Thoracic aorta (tissue), 2 donors: ENCODE measurements around the gene KCNJ13. TPM values are rescaled to one million over a fixed set of nuclear protein-coding genes. Genes with fewer than 3 reads are reported as not detected.
"Not testable (repeated sequence)": the region's sequence is repeated elsewhere in the genome, so short reads cannot be mapped to it uniquely, and the experiment has no call there.

Source experiments
- ATAC-seq: fragments of 150-250 bp; one replicate; pipeline ENCODE4 v1.8.0; 2017; ENCODE audit warnings: low read depth; ENCODE audit not compliant: insufficient number of reproducible peaks, low FRiP score
- DNase-seq: peaks from one replicate; pipeline ENCODE4 v3.0.0-alpha.2; 2020; ENCODE audit warnings: low spot score
- H3K27ac ChIP-seq, 2 donors: fragments of 200-600 bp; sonication (generic); 1 replicate in 1 of 2; 2 replicates in 1 of 2; pipeline ENCODE4 v1.5.1; 2016; ENCODE audit warnings: mild to moderate bottlenecking in 2 of 2, moderate library complexity in 2 of 2
- H3K27me3 ChIP-seq: fragments of 200-600 bp; sonication (generic); replicated peaks from 2 replicates; pipeline ENCODE4 v1.6.0; 2016; ENCODE audit warnings: mild to moderate bottlenecking; ENCODE audit not compliant: insufficient read depth
- H3K36me3 ChIP-seq: fragments of 200-600 bp; sonication (generic); one replicate; pipeline ENCODE4 v1.5.1; 2016
- H3K4me1 ChIP-seq, 2 donors: fragments of 200-600 bp; sonication (generic); 1 replicate in 1 of 2; 2 replicates in 1 of 2; pipeline versions ENCODE4 v1.5.1 to v1.6.0; 2016; ENCODE audit warnings: low read depth in 2 of 2, mild to moderate bottlenecking in 1 of 2; ENCODE audit not compliant: control insufficient read depth in 1 of 2
- H3K4me3 ChIP-seq: fragments of 200-600 bp; sonication (generic); 2 replicates; pipeline ENCODE4 v1.5.1; 2016; ENCODE audit warnings: mild to moderate bottlenecking
- H3K9me3 ChIP-seq: fragments of 200-600 bp; sonication (generic); 2 replicates; pipeline ENCODE4 v1.5.1; 2016
- total RNA-seq, 2 donors: library from RNA; depleted of rRNA; stranded (reverse); fragments of >200 nt; gene quantifications; one replicate each; pipeline versions ENCODE4 v1.1.0 to v1.2.3, GENCODE V29; 2016
- TF ChIP-seq, protein P1 (sequence below): fragments of 200-600 bp; sonication (generic); IDR thresholded peaks from one replicate; pipeline ENCODE4 v1.5.1; 2019; ENCODE audit warnings: antibody characterized with exemption

Gene KCNJ13
- total RNA-seq, 2 donors from 2014 or later = not detected

DNA sequence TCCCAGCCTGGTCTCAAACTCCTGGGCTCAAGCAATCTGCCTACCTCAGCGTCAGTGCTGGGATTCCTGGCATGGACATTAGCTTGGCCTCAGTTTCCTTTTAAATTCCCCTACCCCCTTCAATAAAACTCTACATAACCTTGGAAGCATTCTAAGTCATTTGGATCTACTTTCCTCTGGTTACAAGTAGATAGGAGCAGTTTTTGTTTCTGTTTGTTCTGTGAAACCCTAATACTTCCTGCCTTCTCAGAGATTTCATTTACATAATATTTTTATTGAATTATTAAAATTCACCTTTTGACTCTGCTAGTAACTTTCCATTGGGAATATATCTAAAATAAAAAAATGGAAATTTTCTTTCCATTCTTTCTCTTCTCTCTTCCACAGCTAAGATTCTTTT is 53.3 kb downstream of the KCNJ13 start:
- no peak for ATAC-seq
- TF ChIP-seq, protein P1, sequence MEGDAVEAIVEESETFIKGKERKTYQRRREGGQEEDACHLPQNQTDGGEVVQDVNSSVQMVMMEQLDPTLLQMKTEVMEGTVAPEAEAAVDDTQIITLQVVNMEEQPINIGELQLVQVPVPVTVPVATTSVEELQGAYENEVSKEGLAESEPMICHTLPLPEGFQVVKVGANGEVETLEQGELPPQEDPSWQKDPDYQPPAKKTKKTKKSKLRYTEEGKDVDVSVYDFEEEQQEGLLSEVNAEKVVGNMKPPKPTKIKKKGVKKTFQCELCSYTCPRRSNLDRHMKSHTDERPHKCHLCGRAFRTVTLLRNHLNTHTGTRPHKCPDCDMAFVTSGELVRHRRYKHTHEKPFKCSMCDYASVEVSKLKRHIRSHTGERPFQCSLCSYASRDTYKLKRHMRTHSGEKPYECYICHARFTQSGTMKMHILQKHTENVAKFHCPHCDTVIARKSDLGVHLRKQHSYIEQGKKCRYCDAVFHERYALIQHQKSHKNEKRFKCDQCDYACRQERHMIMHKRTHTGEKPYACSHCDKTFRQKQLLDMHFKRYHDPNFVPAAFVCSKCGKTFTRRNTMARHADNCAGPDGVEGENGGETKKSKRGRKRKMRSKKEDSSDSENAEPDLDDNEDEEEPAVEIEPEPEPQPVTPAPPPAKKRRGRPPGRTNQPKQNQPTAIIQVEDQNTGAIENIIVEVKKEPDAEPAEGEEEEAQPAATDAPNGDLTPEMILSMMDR = no peak
- Histone ChIP-seq H3K36me3 (peaks cover 5% of the 10 kb centered on the region), H3K27ac (no peak overlapping the region), H3K9me3 (no peaks in the 10 kb centered on the region), H3K27me3 (no peaks in the 10 kb centered on the region), H3K4me3 (no peak overlapping the region), H3K4me1 (peaks cover 0 to 11% of the 10 kb centered on the region in 2 donors)
- DNase-seq = no peak

DNA sequence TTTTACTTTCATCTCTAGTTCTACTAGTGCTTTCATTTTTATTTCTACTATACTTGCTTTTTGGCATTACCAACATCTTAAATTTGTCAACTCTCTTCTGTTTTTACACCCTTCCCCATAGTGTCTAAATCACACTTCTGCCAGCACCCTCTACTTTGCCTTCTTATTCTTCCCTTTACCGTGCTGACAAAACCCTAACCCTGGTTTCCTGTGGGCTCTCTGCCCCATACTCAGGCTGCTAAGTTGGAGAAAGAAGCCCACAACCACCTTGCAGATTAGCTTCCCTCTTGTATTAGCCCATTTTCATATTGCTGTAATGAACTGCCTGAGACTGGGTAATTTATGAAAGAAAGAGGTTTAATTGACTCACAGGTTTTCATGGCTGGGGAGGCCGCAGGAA is 54.5 kb downstream of the KCNJ13 start:
- TF ChIP-seq, protein P1 = no peak
- Histone ChIP-seq H3K36me3 (peaks cover 5% of the 10 kb centered on the region), H3K27ac (no peak overlapping the region), H3K9me3 (no peaks in the 10 kb centered on the region), H3K27me3 (no peaks in the 10 kb centered on the region), H3K4me1 (peaks cover 0 to 11% of the 10 kb centered on the region in 2 donors), H3K4me3 (no peak overlapping the region)
- no peak for ATAC-seq
- no peak for DNase-seq

DNA sequence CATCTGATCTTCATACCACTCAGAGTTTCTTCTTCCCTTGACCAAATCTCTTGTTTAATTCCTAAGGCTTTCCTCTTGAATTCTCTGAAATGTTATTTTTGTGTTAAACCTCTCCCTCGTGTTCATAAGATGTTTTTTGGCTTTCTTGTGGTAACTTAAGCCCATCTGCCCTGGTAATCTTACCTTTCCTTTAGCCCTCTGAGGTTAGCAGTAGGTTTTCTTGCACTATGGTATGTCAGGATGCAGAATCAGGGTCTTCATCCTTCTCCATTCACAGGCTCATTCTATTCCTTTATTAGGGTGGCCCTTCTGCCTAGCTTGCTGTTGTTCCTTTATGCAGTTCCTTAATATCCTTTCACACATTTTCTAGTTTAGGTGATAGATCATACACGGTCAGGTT is 55.1 kb downstream of the KCNJ13 start:
- H3K27ac ChIP-seq = no peak overlapping the region
- peaks cover 0 to 11% of the 10 kb centered on the region in 2 donors for H3K4me1 ChIP-seq
- TF ChIP-seq, protein P1 = no peak
- DNase-seq = no peak
- H3K27me3 ChIP-seq = no peaks in the 10 kb centered on the region
- ATAC-seq = no peak
- no peak overlapping the region for H3K4me3 ChIP-seq
- H3K9me3 ChIP-seq = no peaks in the 10 kb centered on the region
- H3K36me3 ChIP-seq = peaks cover 5% of the 10 kb centered on the region

DNA sequence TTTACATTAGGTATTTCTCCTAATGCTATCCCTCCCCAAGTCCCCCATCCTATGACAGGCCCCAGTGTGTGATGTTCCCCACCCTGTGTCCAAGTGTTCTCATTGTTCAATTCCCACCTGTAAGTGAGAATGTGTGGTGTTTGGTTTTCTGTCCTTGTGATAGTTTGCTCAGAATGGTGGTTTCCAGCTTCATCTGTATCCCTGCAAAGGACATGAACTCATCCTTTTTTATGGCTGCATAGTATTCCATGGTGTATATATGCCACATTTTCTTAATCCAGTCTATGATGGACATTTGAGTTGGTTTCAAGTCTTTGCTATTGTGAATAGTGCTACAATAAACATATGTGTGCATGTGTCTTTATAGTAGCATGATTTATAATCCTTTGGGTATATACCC is 56.3 kb downstream of the KCNJ13 start:
- not testable (repeated sequence) for DNase-seq, H3K4me3 ChIP-seq, H3K27me3 ChIP-seq, H3K9me3 ChIP-seq, H3K27ac ChIP-seq, H3K36me3 ChIP-seq, ATAC-seq
- H3K4me1 ChIP-seq = peaks cover 0 to 11% of the 10 kb centered on the region in 2 donors

Other genes starting within 250 kb of the KCNJ13 start
- gene CHRNG, start 236.9 kb downstream of the KCNJ13 start, total RNA-seq = not detected
- 1 to 10 TPM; 1.8 to 3.1 TPM for gene TIGD1, start 226.0 kb downstream of the KCNJ13 start, total RNA-seq
- gene EIF4E2, start 225.9 kb downstream of the KCNJ13 start, total RNA-seq = 10 to 100 TPM; 42.2 to 51.1 TPM
- gene EFHD1, start 143.0 kb downstream of the KCNJ13 start, total RNA-seq = 100 to 1,000 TPM; 111 to 211 TPM
- 100 to 1,000 TPM in 1 of 2 donors, 10 to 100 TPM in 1; 54.7 to 121 TPM for gene GIGYF2, start 79.2 kb downstream of the KCNJ13 start, total RNA-seq
- gene SNORC, start 93.7 kb upstream of the KCNJ13 start, total RNA-seq = under 1 TPM; 0.41 to 0.63 TPM
- 1 to 10 TPM in 1 of 2 donors, under 1 TPM in 1; 0.81 to 3.6 TPM for gene NGEF, start 236.7 kb upstream of the KCNJ13 start, total RNA-seq